ENCODE measurements around the gene KRT83.

DNA sequence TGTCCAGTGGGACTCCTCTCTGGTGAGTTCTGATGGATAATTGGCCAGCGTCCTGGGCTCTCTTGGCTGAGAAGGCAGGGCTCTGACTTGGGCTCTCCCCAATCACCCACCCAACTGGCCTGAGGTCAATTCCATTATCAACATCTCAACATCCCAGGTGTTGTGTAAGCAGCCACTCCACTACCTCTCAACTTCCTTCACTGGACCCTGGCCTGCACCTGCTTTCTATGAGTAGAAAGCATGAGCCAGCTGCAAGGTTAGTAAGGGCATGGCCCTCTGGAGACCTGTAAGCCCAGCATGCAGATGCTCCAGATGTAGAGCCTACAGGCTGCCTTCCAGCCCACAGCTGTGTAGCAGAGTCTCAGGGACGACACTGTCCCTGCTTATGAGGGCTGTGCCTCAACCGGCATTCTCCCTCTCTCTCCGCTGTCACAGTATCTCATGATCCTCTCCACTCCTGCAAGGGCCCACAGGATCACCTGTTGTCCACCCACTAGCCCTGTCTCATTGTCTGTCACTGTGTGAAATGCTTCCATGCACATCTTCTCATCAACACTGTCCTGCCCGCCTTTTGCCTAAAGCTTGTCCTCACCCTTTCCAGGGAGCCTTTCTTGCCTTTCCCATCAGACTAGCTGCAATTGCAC, 24.5 kb downstream of the KRT83 start:
- TF ChIP-seq, protein P1, sequence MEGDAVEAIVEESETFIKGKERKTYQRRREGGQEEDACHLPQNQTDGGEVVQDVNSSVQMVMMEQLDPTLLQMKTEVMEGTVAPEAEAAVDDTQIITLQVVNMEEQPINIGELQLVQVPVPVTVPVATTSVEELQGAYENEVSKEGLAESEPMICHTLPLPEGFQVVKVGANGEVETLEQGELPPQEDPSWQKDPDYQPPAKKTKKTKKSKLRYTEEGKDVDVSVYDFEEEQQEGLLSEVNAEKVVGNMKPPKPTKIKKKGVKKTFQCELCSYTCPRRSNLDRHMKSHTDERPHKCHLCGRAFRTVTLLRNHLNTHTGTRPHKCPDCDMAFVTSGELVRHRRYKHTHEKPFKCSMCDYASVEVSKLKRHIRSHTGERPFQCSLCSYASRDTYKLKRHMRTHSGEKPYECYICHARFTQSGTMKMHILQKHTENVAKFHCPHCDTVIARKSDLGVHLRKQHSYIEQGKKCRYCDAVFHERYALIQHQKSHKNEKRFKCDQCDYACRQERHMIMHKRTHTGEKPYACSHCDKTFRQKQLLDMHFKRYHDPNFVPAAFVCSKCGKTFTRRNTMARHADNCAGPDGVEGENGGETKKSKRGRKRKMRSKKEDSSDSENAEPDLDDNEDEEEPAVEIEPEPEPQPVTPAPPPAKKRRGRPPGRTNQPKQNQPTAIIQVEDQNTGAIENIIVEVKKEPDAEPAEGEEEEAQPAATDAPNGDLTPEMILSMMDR (conservative IDR thresholded peaks at IDR 0.05; ENCODE audit: low read depth, low read length), result no peak
- no peak for TF ChIP-seq EZH2 (IDR thresholded peaks at IDR 0.05; ENCODE audit: borderline replicate concordance, low read depth, low read length, poor library complexity, severe bottlenecking)

Measured in A673 (cell line).